Common myeloid progenitor, CD34-positive (primary cell): ENCODE results near the gene SERPINH1.

Experiments used
- CTCF ChIA-PET: fragments of 350-600 bp; sonication (Branson Sonifier 250); formaldehyde crosslinking; loops from one replicate; lab custom pipeline; 2021; ENCODE audit warnings: antibody characterized with exemption; lab: Charles Lee
- POLR2A ChIA-PET: fragments of 350-600 bp; sonication (Branson Sonifier 250); formaldehyde crosslinking; loops from one replicate; lab custom pipeline; 2021; ENCODE audit warnings: antibody characterized with exemption; lab: Charles Lee
- DNase-seq, 3 donors: peaks; one replicate each; pipeline versions ENCODE4 v3.0.0 to v3.0.0-alpha.2; 2013
- H3K27ac ChIP-seq, 2 experiments: 1 replicate in 1 of 2; 2 replicates in 1 of 2; pipeline ENCODE4 v1.7.0; 2013; ENCODE audit warnings: inconsistent platforms in 2 of 2, low read length in 2 of 2, mild to moderate bottlenecking in 2 of 2, low read depth in 1 of 2, moderate library complexity in 1 of 2; ENCODE audit not compliant: severe bottlenecking in 2 of 2, insufficient read depth in 1 of 2, poor library complexity in 1 of 2
- H3K27me3 ChIP-seq, 5 experiments: replicated peaks in 2 of 5; 1 replicate in 3 of 5; 2 replicates in 2 of 5; pipeline versions ENCODE4 v1.6.1 to v1.7.0; 2013; ENCODE audit warnings: low read length in 4 of 5, mild to moderate bottlenecking in 2 of 5, moderate library complexity in 2 of 5, inconsistent platforms in 1 of 5; ENCODE audit not compliant: insufficient read depth in 5 of 5, control insufficient read depth in 4 of 5
- H3K36me3 ChIP-seq, 4 experiments: 1 replicate in 2 of 4; 2 replicates in 2 of 4; pipeline versions ENCODE4 v1.6.1 to v1.7.0; 2013; ENCODE audit warnings: low read length in 3 of 4, control low read depth in 1 of 4, mild to moderate bottlenecking in 1 of 4; ENCODE audit not compliant: control insufficient read depth in 4 of 4, insufficient read depth in 4 of 4
- H3K4me1 ChIP-seq, 4 experiments: 1 replicate in 3 of 4; 2 replicates in 1 of 4; pipeline versions ENCODE4 v1.6.1 to v1.7.1; 2013; ENCODE audit warnings: low read length in 3 of 4, mild to moderate bottlenecking in 3 of 4, control low read depth in 1 of 4, inconsistent platforms in 1 of 4, moderate library complexity in 1 of 4; ENCODE audit not compliant: control insufficient read depth in 4 of 4, insufficient read depth in 4 of 4; ENCODE audit errors: control extremely low read depth in 1 of 4
- H3K4me3 ChIP-seq, 7 experiments: 1 replicate in 4 of 7; 2 replicates in 3 of 7; pipeline versions ENCODE4 v1.5.1 to v1.7.0; 2013; ENCODE audit warnings: mild to moderate bottlenecking in 7 of 7, low read length in 6 of 7, moderate library complexity in 6 of 7, inconsistent platforms in 2 of 7, low read depth in 2 of 7, control low read depth in 1 of 7; ENCODE audit not compliant: insufficient read depth in 4 of 7, control insufficient read depth in 1 of 7; ENCODE audit errors: extremely low read depth in 1 of 7
- H3K9me3 ChIP-seq, 5 experiments: 1 replicate in 4 of 5; 2 replicates in 1 of 5; pipeline versions ENCODE4 v1.6.1 to v1.7.1; 2013; ENCODE audit warnings: low read length in 4 of 5, mild to moderate bottlenecking in 2 of 5, inconsistent platforms in 1 of 5, low read depth in 1 of 5, moderate library complexity in 1 of 5; ENCODE audit not compliant: control insufficient read depth in 4 of 5, insufficient read depth in 2 of 5; ENCODE audit errors: control extremely low read depth in 1 of 5
- WGBS: methylation state at CpG from one replicate; pipeline ENCODE4 v1.1.5; 2013; ENCODE audit not compliant: insufficient coverage; 5-methylcytosine and 5-hydroxymethylcytosine counted together

Gene SERPINH1

DNA sequence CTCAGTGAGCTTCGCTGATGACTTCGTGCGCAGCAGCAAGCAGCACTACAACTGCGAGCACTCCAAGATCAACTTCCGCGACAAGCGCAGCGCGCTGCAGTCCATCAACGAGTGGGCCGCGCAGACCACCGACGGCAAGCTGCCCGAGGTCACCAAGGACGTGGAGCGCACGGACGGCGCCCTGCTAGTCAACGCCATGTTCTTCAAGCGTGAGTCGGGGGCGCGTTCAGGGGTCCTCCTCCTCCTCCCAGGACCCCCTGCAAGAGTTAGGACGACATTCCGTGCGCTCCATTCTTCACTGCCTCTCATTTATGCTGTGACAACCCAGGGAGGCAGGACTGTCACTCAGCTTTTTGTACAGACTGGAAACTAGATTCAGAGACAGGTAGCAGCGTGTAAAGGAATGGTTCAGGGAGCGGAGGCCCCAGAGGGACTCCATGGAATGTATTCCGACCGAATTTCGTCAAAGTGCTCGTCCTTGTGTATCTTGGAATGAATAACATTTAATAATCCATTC is 4.8 kb downstream of the SERPINH1 start:
- 96% methylated on average over 23 of the region's 34 CpGs for WGBS
- POLR2A ChIA-PET: no interaction called here
- Histone ChIP-seq H3K4me3 (no peak overlapping the region), H3K27ac (no peak overlapping the region), H3K36me3 (peaks cover 12 to 46% (median 28%) of the 10 kb centered on the region in 4 experiments), H3K27me3 (no peaks in the 10 kb centered on the region), H3K9me3 (no peaks in the 10 kb centered on the region), H3K4me1 (peaks cover 0 to 35% (median 22%) of the 10 kb centered on the region in 4 experiments)
- no peak for DNase-seq
- CTCF ChIA-PET: interaction anchor here (0.7 to 3.0 kb wide), 3 partner anchors 10 to 18 kb away, joined by 3 to 13 read pairs (median 8); no protein-coding TSS in a partner anchor

DNA sequence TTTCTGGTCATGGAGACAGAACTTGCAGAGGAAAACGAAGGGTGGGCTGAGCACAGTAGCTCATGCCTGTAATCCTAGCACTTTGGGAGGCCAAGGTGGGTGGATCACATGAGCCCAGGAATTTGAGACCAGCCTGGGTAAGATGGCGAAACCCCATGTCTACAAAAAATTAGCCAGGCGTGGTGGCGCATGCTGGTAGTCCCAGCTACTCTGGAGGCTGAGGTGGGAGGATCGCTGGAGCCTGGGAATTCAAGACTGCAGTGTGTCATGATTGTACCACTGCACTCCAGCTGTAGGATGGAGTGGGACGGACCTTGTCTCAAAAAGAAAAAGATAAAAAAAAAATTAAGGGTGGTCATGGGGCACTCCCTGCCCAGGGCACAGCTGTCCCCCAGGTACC is 5.9 kb downstream of the SERPINH1 start:
- no peak overlapping the region for H3K4me3 ChIP-seq
- CTCF ChIA-PET: interaction anchor here (0.7 to 3.0 kb wide), 5 partner anchors 9 to 21 kb away, joined by 3 to 13 read pairs (median 3); no protein-coding TSS in a partner anchor

DNA sequence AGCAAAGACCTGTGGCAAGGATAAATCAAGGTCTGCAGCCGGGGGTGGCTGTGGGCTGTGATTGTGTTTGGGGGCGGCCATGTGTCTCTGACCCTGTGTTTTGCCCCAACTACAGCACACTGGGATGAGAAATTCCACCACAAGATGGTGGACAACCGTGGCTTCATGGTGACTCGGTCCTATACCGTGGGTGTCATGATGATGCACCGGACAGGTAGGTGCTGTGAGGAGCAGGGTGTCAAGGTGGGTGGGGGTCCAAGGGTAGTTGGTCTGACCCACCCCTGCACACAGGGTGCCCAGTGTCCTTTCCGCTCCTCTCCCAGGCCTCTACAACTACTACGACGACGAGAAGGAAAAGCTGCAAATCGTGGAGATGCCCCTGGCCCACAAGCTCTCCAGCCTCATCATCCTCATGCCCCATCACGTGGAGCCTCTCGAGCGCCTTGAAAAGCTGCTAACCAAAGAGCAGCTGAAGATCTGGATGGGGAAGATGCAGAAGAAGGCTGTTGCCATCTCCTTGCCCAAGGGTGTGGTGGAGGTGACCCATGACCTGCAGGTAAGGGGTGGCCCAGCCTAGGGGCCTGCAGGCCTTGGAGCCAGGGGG is 6.7 kb downstream of the SERPINH1 start:
- peaks cover 0 to 18% (median 9%) of the 10 kb centered on the region in 4 experiments for H3K4me1 ChIP-seq
- ChIA-PET CTCF (interaction anchor here (1.2 to 3.0 kb wide), 4 partner anchors 8 to 22 kb away, joined by 3 to 13 read pairs (median 3); no protein-coding TSS in a partner anchor), POLR2A (no interaction called here)
- H3K36me3 ChIP-seq: peaks cover 12 to 62% (median 37%) of the 10 kb centered on the region in 4 experiments
- no peaks in the 10 kb centered on the region for H3K27me3 ChIP-seq
- no peaks in the 10 kb centered on the region for H3K9me3 ChIP-seq
- 97% methylated on average over 12 of the region's 14 CpGs for WGBS
- no peak for DNase-seq
- no peak overlapping the region for H3K4me3 ChIP-seq
- H3K27ac ChIP-seq: no peak overlapping the region

More for the DNA sequence above, 5.9 kb downstream of the SERPINH1 start:
- WGBS: 96% methylated on average over 6 of the region's 6 CpGs
- Histone ChIP-seq H3K4me1 (peaks cover 0 to 25% (median 16%) of the 10 kb centered on the region in 4 experiments), H3K27ac (no peak overlapping the region), H3K36me3 (peaks cover 12 to 56% (median 36%) of the 10 kb centered on the region in 4 experiments), H3K9me3 (no peaks in the 10 kb centered on the region), H3K27me3 (no peaks in the 10 kb centered on the region)
- POLR2A ChIA-PET: no interaction called here
- no peak for DNase-seq

DNA sequence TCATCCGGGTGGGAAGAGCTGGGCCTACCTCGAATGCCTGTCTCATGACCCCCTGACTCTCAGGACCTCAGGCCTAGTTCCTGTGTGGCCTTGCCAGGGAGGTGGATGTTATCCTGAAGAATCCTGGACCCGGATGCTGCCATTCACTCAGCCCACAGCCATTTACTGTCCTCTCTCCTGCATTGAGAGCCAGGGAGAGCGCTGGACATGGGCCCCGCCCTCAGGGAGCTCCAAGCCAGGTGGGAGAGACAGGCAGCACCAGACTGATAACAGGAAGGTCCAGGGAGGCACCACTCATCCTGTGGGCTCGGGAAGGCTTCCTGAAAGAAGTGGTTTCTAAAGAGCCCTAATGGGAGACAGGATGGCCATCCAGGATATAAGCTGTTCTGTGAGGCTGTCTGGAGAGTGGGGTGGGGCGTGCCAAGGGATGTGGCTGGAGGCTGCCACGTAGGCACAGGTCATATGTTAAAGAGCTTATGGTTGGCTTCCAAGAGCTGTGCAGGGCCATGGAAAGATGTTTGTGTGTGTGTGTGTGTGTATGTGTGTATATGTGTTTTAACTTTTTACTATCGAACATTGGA is 8.6 kb downstream of the SERPINH1 start:
- peaks cover 12 to 62% (median 37%) of the 10 kb centered on the region in 4 experiments for H3K36me3 ChIP-seq
- POLR2A ChIA-PET: no interaction called here

DNA sequence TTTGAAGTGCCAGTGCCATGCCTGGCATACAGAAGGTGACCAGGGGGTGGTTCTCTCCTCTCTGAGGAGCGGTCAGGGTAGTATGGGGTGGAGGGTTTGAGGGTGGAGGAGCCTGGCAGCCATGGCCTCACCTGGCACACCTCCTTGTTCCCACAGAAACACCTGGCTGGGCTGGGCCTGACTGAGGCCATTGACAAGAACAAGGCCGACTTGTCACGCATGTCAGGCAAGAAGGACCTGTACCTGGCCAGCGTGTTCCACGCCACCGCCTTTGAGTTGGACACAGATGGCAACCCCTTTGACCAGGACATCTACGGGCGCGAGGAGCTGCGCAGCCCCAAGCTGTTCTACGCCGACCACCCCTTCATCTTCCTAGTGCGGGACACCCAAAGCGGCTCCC is 9.6 kb downstream of the SERPINH1 start:
- no peak for DNase-seq
- Histone ChIP-seq H3K4me1 (peaks cover 0 to 3% (median 2%) of the 10 kb centered on the region in 4 experiments), H3K27ac (no peak overlapping the region), H3K9me3 (no peaks in the 10 kb centered on the region), H3K27me3 (no peaks in the 10 kb centered on the region), H3K36me3 (peaks cover 12 to 55% (median 35%) of the 10 kb centered on the region in 4 experiments), H3K4me3 (no peak overlapping the region)
- 99% methylated on average over 13 of the region's 14 CpGs for WGBS
- CTCF ChIA-PET: interaction anchor here (0.6 to 2.0 kb wide), 4 partner anchors 10 to 23 kb away, joined by 3 to 8 read pairs (median 8); partner anchors contain the start of gene SERPINH1
- POLR2A ChIA-PET: no interaction called here

More for the DNA sequence above, 8.6 kb downstream of the SERPINH1 start:
- Histone ChIP-seq H3K4me3 (no peak overlapping the region), H3K27ac (no peak overlapping the region), H3K27me3 (no peaks in the 10 kb centered on the region), H3K9me3 (no peaks in the 10 kb centered on the region), H3K4me1 (peaks cover 0 to 6% (median 2%) of the 10 kb centered on the region in 4 experiments)
- WGBS: 89% methylated on average over 4 of the region's 9 CpGs
- DNase-seq: no peak
- CTCF ChIA-PET: interaction anchor here (0.6 to 2.0 kb wide), 3 partner anchors 10 to 22 kb away, joined by 3 to 8 read pairs (median 8); no protein-coding TSS in a partner anchor

DNA sequence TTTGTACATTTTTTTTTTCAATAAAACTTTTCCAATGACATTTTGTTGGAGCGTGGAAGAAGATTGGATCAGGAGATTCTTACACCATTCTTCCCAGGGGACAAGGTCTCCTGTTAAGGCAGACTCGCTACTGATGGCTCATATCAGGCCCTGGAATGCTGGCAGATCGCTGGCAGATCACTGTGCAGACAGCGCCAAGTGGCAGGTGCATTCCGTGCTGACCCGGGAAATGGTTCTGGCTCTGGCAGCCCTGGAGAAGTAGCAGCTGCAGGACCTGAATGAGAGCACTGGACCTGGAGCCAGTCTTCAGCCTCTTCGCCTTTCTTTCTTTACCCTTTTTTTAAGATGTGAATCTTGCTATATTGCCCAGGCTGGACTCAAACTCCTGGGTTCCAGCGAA is 10.7 kb downstream of the SERPINH1 start:
- CTCF ChIA-PET: interaction anchor here (1.6 to 3.2 kb wide), 3 partner anchors 11 to 22 kb away, joined by 4 to 13 read pairs (median 7); partner anchors contain the start of gene SERPINH1
- no peak for DNase-seq
- no peak overlapping the region for H3K27ac ChIP-seq
- no peak overlapping the region for H3K4me3 ChIP-seq
- POLR2A ChIA-PET: no interaction called here
- peaks cover 0 to 10% (median 8%) of the 10 kb centered on the region in 4 experiments for H3K4me1 ChIP-seq
- H3K36me3 ChIP-seq: peaks cover 10 to 50% (median 32%) of the 10 kb centered on the region in 4 experiments
- no peaks in the 10 kb centered on the region for H3K27me3 ChIP-seq
- WGBS: 95% methylated on average over 8 of the region's 8 CpGs
- H3K9me3 ChIP-seq: no peaks in the 10 kb centered on the region
